22Rv1 (cell line): ENCODE data around the gene MTHFS.

ENCODE experiments used
- H3K27ac ChIP-seq: fragments of 450-650 bp; 2 replicates; pipeline ENCODE4 v1.5.1; 2017
- ZFX ChIP-seq: fragments of 450-650 bp; IDR thresholded peaks from 2 replicates; pipeline ENCODE4 v1.6.1; 2017; ENCODE audit warnings: antibody characterized with exemption, borderline replicate concordance
- TF ChIP-seq, protein P1 (sequence below): fragments of 450-650 bp; IDR thresholded peaks from 2 replicates; pipeline ENCODE4 v1.5.1; 2017; ENCODE audit warnings: mild to moderate bottlenecking

Gene MTHFS

DNA sequence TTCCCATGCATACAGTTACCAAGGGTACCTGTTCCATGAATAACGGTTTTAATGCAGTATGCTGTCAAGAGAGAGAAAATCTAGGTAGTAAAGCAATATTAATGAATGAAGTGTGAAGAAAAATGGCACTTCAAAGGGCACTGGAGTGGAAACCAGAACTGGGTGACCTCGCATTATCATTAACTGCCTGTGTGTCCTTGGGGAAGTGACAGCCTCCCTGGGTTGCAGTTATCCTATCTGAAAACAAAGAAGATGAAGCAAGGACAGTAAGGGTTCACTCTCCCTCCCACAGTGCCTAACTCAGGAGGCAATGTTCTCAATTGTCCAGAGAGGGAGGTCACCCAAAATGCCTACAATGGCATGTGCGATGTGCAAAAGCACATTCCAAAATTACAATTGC is 15.1 kb downstream of the MTHFS start:
- no peak overlapping the region for H3K27ac ChIP-seq
- TF ChIP-seq, protein P1, sequence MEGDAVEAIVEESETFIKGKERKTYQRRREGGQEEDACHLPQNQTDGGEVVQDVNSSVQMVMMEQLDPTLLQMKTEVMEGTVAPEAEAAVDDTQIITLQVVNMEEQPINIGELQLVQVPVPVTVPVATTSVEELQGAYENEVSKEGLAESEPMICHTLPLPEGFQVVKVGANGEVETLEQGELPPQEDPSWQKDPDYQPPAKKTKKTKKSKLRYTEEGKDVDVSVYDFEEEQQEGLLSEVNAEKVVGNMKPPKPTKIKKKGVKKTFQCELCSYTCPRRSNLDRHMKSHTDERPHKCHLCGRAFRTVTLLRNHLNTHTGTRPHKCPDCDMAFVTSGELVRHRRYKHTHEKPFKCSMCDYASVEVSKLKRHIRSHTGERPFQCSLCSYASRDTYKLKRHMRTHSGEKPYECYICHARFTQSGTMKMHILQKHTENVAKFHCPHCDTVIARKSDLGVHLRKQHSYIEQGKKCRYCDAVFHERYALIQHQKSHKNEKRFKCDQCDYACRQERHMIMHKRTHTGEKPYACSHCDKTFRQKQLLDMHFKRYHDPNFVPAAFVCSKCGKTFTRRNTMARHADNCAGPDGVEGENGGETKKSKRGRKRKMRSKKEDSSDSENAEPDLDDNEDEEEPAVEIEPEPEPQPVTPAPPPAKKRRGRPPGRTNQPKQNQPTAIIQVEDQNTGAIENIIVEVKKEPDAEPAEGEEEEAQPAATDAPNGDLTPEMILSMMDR, result no peak
- no peak for TF ChIP-seq ZFX

DNA sequence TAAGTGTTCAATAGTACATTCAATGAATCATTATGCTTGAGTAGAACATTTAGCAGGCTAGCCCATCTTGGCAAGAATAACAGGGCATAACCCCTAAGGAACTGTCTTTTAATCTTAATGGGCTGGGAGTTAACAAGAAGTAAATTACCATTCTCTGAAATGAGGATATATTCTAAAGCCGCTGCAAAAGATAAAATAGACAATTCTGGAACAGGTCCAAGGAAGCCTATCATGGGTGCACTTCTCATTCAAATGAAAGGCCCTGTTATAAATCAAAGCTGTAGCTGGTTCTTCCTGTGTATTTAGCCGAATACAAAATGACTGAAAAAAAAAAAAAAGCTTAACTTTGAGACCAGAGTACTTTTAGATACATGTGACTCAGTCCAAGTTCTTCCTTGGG is 15.6 kb downstream of the MTHFS start:
- TF ChIP-seq ZFX, result no peak
- TF ChIP-seq, protein P1, result no peak

DNA sequence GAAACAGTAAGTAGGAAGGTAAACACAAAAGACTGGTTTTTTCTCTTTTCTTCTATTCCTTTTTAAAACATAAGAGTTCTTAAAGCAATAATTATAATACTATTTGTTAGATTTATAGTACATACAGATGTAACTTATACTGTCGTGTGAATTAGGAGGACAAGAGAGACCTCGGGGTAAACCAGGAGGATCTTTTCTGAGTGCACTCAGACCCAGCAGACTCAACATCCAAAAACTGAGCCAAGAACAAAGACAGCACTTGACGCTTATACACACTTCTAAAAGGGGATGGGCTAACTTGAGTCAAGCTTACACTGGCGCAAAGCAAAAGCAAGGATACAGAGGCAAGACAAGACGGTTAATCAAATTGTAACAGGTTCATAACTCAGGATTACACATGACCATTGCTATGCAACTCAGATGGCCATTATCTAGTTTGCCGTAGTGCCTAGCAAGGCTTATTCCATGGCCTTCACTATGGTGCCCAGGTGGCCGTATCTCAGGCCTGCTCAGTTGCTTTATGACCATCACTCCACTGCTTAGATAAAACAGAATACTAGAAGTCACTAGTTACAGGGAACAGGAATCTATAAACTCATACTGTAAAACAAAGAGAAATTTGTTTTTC is 18.6 kb downstream of the MTHFS start:
- H3K27ac ChIP-seq, result no peak overlapping the region
- TF ChIP-seq, protein P1, result no peak
- TF ChIP-seq ZFX, result no peak

More for the DNA sequence above, 15.6 kb downstream of the MTHFS start:
- H3K27ac ChIP-seq, result no peak overlapping the region

GRCh38 chr15:79875213-79875612 is 21.6 kb downstream of the MTHFS start:
- H3K27ac ChIP-seq, result peak overlapping the region; percentile 47; the same call in 1 of the 2 replicates
- TF ChIP-seq ZFX, result no peak
- TF ChIP-seq, protein P1, result no peak

GRCh38 chr15:79874242-79874641 is 22.6 kb downstream of the MTHFS start:
- peak overlapping the region; percentile 47 for H3K27ac ChIP-seq
- TF ChIP-seq, protein P1, result no peak
- TF ChIP-seq ZFX, result no peak

GRCh38 chr15:79872358-79873017 is 24.3 kb downstream of the MTHFS start:
- TF ChIP-seq, protein P1, result no peak
- TF ChIP-seq ZFX, result no peak
- no peak overlapping the region for H3K27ac ChIP-seq

DNA sequence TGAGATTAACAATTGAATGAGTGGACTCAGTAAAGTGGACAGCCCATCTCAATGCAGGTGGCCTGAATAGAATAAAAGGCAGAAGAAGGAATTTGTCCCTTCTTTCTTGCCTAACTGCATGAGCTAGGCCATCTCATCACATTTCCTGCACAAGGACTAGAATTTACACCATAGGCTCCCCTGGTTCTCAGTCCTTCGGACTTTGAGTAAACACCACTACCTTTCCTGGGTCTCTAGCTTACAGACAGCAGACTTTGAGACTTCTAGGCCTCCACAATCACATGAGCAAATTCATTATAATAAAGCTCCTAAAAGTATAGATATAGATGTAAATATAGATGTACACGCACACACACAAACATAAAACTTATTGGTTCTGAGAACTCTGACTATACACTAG is 28.3 kb downstream of the MTHFS start:
- no peak overlapping the region for H3K27ac ChIP-seq
- TF ChIP-seq ZFX, result no peak
- TF ChIP-seq, protein P1, result no peak
